GM19025 (cell line): Measurements from ENCODE around the gene GBP1.
"Not testable (repeated sequence)": the region's sequence is repeated elsewhere in the genome, so short reads cannot be mapped to it uniquely, and the experiment has no call there.

Experiments
- ATAC-seq: cut with Tn5 transposase; IDR thresholded peaks from one replicate; pipeline ENCODE4 v1.9.1; 2021; ENCODE audit warnings: mild to moderate bottlenecking, low read depth, moderate library complexity; ENCODE audit not compliant: unreplicated experiment

The GBP1 gene

GRCh38 chr1:89022167-89022959 lies 42.6 kb downstream of the GBP1 start, which contains the start of gene GBP3:
Gene GBP3, minus strand, starts transcription at chr1:89022866. Its CDS starts 2,145 bp downstream, at chr1:89020721.
- peak; percentile 62 for ATAC-seq

- not testable (repeated sequence) for ATAC-seq
Measured at GRCh38 chr1:89018318-89018717, 46.7 kb downstream of the GBP1 start.

GRCh38 chr1:89008511-89008910 lies 56.5 kb downstream of the GBP1 start:
- ATAC-seq: no peak

- no peak for ATAC-seq
Measured at GRCh38 chr1:89005286-89006151, 59.5 kb downstream of the GBP1 start.
